Left renal pelvis (tissue), 4 donors: Measurements from ENCODE around the gene CXorf65. TPM values are rescaled to one million over a fixed set of nuclear protein-coding genes. Genes with fewer than 3 reads are reported as not detected.

Source experiments
- DNase-seq, 4 donors: peaks; one replicate each; pipeline ENCODE4 v3.0.0-alpha.2; 2013; ENCODE audit warnings: low read depth in 4 of 4, low spot score in 3 of 4
- polyA plus RNA-seq, 4 donors: library from polyadenylated mRNA; unstranded; fragments of 120-200 nt; gene quantifications; one replicate each; pipeline ENCODE4 v1.2.1, GENCODE V29; 2013; ENCODE audit not compliant: insufficient read length in 4 of 4

Gene CXorf65
- polyA plus RNA-seq, 4 donors, result 0.20 to 0.37 TPM; not detected in 2

- peak; percentile 70 to 82 (median 78) for DNase-seq
Observed at GRCh38 chrX:71068044-71068918, 38.3 kb downstream of the CXorf65 start, which contains the start of gene SNX12. Gene SNX12, minus strand, starts transcription at chrX:71068334. Its CDS starts 28 bp downstream, at chrX:71068306.

GRCh38 chrX:71067712-71068043 is 38.9 kb downstream of the CXorf65 start:
- DNase-seq, result no peak

GRCh38 chrX:71067089-71067488 is 39.5 kb downstream of the CXorf65 start:
- no peak for DNase-seq

- no peak for DNase-seq
Observed at GRCh38 chrX:71060127-71060526, 46.4 kb downstream of the CXorf65 start.

GRCh38 chrX:71057848-71058530 is 48.6 kb downstream of the CXorf65 start:
- no peak for DNase-seq

GRCh38 chrX:71056867-71057266 is 49.7 kb downstream of the CXorf65 start:
- DNase-seq, result no peak

Other genes with a start within 250 kb of the CXorf65 start
- gene TEX11, start 198.0 kb downstream of the CXorf65 start, polyA plus RNA-seq, result under 1 TPM; 0.06 to 0.13 (median 0.08) TPM
- 1 to 10 TPM; 2.3 to 6.2 (median 2.4) TPM for gene SLC7A3, start 175.6 kb downstream of the CXorf65 start, polyA plus RNA-seq
- gene SNX12, start 38.4 kb downstream of the CXorf65 start, polyA plus RNA-seq, result 10 to 100 TPM; 36.6 to 54.4 (median 51.8) TPM
- 10 to 100 TPM; 18.9 to 25.2 (median 22.4) TPM for gene FOXO4, start 10.9 kb downstream of the CXorf65 start, polyA plus RNA-seq
- gene IL2RG, start 4.8 kb upstream of the CXorf65 start, polyA plus RNA-seq, result 1 to 10 TPM in 3 of 4 donors, under 1 TPM in 1; 0.93 to 3.9 (median 1.2) TPM
- 10 to 100 TPM; 35.9 to 59.1 (median 41.0) TPM for gene MED12, start 11.9 kb upstream of the CXorf65 start, polyA plus RNA-seq
- gene NLGN3, start 38.1 kb upstream of the CXorf65 start, polyA plus RNA-seq, result 10 to 100 TPM in 1 of 4 donors, 1 to 10 TPM in 3; 4.4 to 14.2 (median 5.7) TPM
- 10 to 100 TPM in 3 of 4 donors, under 1 TPM in 1; 0.96 to 47.7 (median 37.3) TPM for gene GJB1, start 116.5 kb upstream of the CXorf65 start, polyA plus RNA-seq
- 10 to 100 TPM; 50.3 to 64.5 (median 57.9) TPM for gene ZMYM3, start 147.4 kb upstream of the CXorf65 start, polyA plus RNA-seq
- 100 to 1,000 TPM; 466 to 632 (median 584) TPM for gene NONO, start 176.9 kb upstream of the CXorf65 start, polyA plus RNA-seq
- 1 to 10 TPM in 3 of 4 donors, under 1 TPM in 1; 0.75 to 3.3 (median 1.1) TPM for gene ITGB1BP2, start 195.0 kb upstream of the CXorf65 start, polyA plus RNA-seq